ENCODE data around the gene KIF20B.
"Not testable (repeated sequence)": the region's sequence is repeated elsewhere in the genome, so short reads cannot be mapped to it uniquely, and the experiment has no call there.

Gene KIF20B

DNA sequence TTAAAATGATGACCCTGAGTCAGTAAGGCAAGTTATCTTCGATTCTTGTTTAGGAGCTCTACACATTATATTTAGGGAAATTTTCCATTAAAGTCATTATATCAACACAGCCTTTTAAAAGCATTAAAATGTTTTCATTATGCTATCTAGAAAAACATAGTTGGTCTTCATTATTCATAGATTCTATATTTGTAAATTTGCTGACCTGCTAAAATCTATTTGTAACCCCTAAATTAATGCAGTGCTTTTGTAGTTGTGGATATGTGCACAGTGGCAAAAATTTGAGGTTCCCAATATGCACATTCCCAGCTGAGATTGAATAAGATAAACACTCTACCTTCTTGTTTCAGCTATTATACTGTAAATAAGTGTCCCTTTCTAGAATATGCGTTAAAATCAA is 81.1 kb downstream of the KIF20B start:
- DNase-seq = no peak

DNA sequence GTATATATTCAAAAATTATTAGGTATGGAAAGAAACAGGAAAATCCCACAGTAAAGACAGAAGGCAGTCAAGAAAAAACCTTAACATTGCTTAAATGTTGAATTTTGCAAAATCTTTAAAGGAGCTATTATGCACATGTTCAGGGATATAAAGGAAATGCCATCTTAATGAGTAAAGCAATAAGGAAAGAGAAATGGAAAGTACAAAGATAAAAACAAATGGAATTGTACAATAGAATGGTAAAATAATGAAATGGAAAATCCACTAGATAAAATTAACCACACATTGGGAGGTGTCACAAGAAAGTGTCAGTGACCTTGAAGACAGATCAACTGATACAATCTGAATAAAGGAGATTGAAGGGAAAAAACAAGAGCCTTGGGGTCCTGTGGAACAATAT is 82.0 kb downstream of the KIF20B start:
- no peak for DNase-seq

- no peak for DNase-seq
Observed at GRCh38 chr10:89785095-89785494, 83.7 kb downstream of the KIF20B start.

DNA sequence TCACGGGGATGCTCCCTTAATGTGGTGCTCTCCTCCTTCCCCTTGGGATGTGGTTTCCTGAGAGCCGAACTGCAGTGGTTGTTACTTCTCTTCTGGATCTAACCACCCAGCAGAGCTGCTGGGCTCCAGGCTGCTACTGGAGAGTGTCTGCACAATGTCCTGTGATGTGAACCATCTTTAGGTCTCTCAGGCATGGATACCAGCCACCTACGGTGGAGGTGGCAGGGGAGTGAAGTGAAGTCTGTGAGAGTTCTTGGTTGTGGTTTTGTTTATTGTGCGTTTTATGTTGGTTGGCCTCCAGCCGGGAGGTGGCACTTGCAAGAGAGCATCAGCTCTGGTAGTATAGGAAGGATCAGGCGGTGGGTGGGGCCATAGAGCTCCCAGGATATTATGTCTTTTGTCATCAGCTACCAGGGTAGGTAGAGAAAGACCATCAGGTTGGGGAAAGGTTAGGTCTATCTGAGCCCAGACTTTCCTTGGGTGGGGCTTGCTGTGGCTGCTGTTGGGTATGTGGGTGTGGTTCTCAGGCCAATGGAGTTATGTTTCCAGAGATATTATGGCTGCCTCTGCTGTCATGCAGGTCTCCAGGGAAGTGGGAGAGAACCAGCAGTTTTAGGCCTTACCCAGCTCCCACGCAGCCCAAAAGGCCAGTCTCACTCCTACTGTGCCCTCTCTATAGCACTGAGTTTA is 87.9 kb downstream of the KIF20B start:
- DNase-seq = no peak

DNA sequence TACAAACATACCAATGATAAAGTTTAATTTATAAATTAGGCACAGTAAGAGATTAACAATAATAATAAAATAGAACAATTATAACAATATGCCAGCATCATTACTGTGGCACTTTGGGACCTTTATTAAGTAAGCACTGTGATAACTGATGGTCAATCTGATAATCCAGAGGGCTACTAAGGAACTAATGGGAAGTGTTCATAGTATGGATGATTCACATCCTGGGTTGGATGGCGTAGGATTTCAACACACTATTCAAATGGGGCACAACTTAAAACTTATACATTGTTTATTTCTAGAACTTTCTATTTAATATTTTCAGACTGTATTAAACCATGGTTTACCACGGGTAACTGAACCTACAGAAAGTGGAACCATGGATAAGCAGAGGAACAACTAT is 90.8 kb downstream of the KIF20B start:
- no peak for DNase-seq

- peak; percentile 64 for DNase-seq
Observed at GRCh38 chr10:89793649-89794254, 92.4 kb downstream of the KIF20B start.

DNA sequence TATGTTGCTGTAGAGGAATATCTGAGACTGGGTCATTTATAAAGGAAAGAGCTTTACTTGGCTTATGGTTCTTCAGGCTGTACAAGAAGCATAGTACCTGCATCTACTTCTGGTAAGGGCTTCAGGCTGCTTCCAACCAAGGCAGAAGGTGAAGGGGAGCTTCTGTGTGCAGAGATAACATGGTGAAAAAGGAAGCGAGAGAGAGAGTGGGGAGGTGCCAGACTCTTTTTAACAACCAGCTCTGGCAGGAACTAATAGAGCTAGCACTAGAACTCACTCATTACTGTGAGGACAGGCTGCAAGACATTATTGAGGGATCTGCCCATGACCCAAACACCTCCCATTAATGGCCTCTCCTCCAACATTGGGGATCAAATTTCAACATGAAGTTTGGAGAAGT is 94.5 kb downstream of the KIF20B start:
- no peak for DNase-seq

- DNase-seq = no peak
Observed at GRCh38 chr10:89798092-89798491, 96.7 kb downstream of the KIF20B start.

DNA sequence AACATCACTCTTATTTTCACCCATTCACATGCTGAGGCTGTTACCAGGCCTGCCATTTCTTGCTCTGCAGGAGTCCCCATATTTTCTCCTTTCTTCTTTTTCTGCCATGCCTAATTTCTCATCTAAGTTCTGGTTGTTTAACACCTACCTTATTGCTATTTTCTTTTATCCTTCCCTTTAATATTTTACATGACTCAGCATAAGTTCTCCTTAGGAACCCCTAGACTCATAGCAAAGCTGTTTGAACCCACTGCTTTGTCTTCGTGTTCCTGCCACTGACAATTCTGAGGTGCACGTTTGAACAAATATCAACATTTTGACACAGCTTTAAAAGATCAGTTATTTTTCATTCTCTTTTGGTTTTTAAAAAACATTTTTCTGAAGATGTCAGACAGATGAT is 98.2 kb downstream of the KIF20B start:
- DNase-seq = no peak

DNA sequence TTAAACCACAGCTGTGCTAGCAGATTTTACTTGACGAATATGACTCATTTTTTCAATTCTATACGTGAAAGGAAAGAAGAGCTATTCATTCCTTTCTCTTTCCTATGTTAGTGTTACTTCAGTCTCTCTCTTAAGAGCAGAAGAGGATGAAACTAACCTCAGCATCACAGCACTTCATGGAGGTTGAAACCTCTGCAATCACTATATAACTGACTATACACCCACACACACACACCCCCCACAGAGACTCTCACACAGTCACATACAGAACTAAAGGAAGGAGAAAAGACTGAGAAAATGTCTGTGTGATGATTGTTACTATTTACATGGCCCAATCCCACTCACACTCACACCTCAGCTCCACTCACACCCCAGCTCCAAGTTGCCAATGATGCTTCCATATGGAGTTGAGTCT is 104.2 kb downstream of the KIF20B start:
- DNase-seq = no peak

DNA sequence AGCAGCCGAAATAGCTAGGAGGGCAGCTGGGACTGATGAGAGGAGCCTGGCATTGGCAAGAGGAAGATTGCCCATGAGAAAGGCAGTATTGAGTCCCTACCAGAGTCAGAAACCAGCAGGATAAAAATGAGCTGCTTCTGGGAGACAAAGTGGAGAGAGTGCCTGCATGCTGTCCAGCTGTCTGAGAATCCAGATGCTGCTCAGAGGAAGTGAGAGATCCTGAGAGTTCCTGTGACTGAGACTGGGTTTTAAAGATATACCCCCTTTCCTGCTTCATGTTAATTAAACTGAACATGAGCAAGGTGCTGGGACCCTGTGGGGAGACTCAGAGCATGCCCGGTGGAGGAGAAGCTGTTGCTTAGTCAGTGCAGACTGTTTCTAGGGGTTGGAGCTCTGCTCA is 107.5 kb downstream of the KIF20B start:
- DNase-seq = no peak

- DNase-seq = no peak
Observed at GRCh38 chr10:89809766-89810165, 108.4 kb downstream of the KIF20B start.

DNA sequence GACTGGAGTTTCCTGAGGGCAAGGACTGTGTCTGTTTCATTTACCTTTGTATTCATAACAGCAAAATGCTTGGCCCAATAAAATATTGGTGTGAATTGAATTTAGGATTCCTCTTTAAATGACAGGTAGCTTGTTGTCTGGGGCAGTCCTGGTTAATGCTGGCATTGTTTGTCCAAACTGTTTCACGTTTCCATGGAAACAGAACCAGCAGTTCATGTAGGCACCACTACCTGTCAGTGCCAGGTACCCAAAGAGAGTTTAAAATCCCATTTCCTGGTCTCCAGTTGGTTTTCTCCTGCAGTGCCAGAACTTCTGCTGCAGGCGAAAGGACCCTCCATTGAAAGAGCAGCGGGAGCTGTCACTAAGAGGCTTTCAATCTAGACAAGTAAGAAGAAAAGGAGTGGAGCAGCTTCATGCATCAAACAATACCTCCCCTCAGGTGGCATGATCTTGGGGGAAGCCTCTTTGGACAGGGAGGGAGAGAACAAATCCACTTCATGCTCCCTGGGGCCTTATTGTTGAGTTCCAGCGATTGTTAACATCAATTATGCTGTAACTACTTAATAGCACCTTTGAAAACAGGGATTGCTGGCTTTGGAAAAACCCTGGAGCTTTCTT is 109.6 kb downstream of the KIF20B start:
- DNase-seq = no peak

GRCh38 chr10:89813546-89813945 is 112.2 kb downstream of the KIF20B start:
- DNase-seq = no peak

DNA sequence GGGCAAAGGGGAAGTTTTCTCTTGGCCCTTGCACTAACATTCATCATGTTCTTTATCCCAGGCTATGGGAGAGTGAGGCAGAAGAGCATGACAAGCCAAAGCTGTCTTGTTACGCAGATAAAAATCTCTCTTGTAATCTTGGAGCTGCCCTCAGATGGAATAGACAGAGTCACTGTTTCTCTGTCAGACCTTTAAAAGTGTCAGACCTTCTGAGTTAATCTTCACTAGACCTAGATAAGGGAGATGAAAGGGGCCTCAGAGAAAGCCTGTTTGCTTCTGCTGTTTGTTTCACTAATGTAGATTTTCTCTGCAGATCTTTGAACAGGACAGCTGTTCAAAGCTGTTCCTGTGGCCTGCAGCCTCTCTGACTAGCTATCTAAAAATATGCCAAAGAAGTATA is 112.9 kb downstream of the KIF20B start:
- no peak for DNase-seq

- DNase-seq = no peak
Observed at GRCh38 chr10:89815049-89815853, 113.9 kb downstream of the KIF20B start.

DNA sequence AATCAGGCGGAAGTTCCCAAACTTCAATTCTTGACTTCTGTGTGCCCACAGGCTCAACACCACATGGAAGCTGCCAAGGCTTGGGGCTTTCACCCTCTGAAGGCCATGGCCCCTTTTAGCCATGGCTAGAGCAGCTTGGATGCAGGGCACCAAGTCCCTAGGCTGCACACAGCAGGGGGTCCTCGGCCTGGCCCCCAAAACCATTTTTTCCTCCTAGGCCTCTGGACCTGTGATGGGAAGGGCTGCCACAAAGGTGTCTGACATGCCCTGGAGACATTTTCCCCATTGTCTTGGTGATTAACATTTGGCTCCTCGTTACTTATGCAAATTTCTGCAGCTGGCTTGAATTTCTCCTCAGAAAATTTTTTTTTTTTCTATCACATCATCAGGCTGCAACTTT is 117.6 kb downstream of the KIF20B start:
- not testable (repeated sequence) for DNase-seq
